ENCODE data around the gene EMCN. TPM values are rescaled to one million over a fixed set of nuclear protein-coding genes. Genes with fewer than 3 reads are reported as not detected.

Gene EMCN
- total and polyA plus RNA-seq, 9 of the 15 experiments (the other 6 are each of a cell fraction or from before 2014, with no cell fraction given), result not detected

DNA sequence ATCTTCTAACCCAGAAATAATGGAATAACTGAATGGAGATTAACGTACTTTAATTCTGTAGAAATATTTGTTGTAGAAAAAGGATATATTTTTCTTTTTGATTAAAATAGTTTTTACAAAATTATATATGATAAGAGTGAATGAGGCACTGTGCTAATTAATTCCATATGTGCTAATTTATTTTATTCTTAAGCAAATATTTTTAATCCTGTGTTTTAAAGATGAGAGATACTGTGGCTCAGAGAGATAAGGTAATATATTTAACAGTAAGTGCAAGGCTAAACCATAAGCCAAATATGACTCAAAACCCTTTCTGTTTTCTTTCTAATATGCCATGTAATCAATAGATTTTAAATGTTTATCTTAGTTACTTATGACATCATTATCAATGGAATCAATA, 88.2 kb downstream of the EMCN start:
- no peak for DNase-seq (ENCODE audit: extremely low read depth in 1 of 4, low spot score in 3 of 4)
- H3K27ac ChIP-seq (ENCODE audit: extremely low read depth, low read depth, low read length), result no peak overlapping the region
- no peak overlapping the region for H2AFZ ChIP-seq (ENCODE audit: low read depth, low read length)
- H3K4me2 ChIP-seq (ENCODE audit: insufficient read depth, low read length), result no peak overlapping the region
- WGBS (ENCODE audit: insufficient coverage, low coverage, missing lambda C conversion rate), result 0% methylated on average over 1 of the region's 1 CpG
- BruUV-seq (replicated peaks), result no TSS peak
- H3K27me3 ChIP-seq (ENCODE audit: control insufficient read depth in 2 of 2, insufficient read depth in 2 of 2, low read length in 2 of 2), result no peaks in the 10 kb centered on the region
- no peaks in the 10 kb centered on the region for H3K9me3 ChIP-seq (replicated peaks; ENCODE audit: control insufficient read depth, insufficient read depth, low read depth, low read length)
- H3K9me1 ChIP-seq (ENCODE audit: control insufficient read depth, insufficient read depth, low read length), result no peaks in the 10 kb centered on the region
- POLR2A ChIA-PET, result no interaction called here
- H3K9ac ChIP-seq (ENCODE audit: insufficient read depth in 1 of 2, low read depth in 2 of 2, low read length in 2 of 2), result no peak overlapping the region
- CTCF ChIA-PET (ENCODE audit: low intra/inter-chr PET ratio), result no interaction called here
- no peaks in the 10 kb centered on the region for H3K4me1 ChIP-seq (replicated peaks in 1 of 2; ENCODE audit: control insufficient read depth in 2 of 2, insufficient read depth in 2 of 2, low read length in 2 of 2)
- intact Hi-C loops (cut with micrococcal nuclease), result no loop called here
- TF ChIP-seq NEUROD1 (IDR thresholded peaks at IDR 0.05; ENCODE audit: borderline replicate concordance, low read depth, low read length, partially characterized antibody), result no peak
- no peak for TF ChIP-seq ZNF354B (CRISPR knock-in tag; IDR thresholded peaks at IDR 0.05)
- no peak for TF ChIP-seq MED1 (CRISPR knock-in tag; IDR thresholded peaks at IDR 0.05; ENCODE audit: borderline replicate concordance)
- TF ChIP-seq YY1 (IDR thresholded peaks at IDR 0.05; ENCODE audit: borderline replicate concordance in 1 of 3, control insufficient read depth in 1 of 3, extremely low read depth in 1 of 3, insufficient read depth in 3 of 3, insufficient read length in 1 of 3, insufficient replicate concordance in 2 of 3, low read depth in 1 of 3, low read length in 2 of 3), result no peak
- TF ChIP-seq PHB2 (IDR thresholded peaks at IDR 0.05; ENCODE audit: low read depth), result no peak
- TF ChIP-seq HDAC6 (IDR thresholded peaks at IDR 0.05; ENCODE audit: low read depth, low read length), result no peak
- TF ChIP-seq FOXJ2 (tag; IDR thresholded peaks at IDR 0.05), result no peak
- TF ChIP-seq RBFOX2 (IDR thresholded peaks at IDR 0.05; ENCODE audit: low read depth, low read length), result no peak
- no peak for TF ChIP-seq SAP30 (IDR thresholded peaks at IDR 0.05; ENCODE audit: borderline replicate concordance, insufficient read depth, low read depth, low read length, poor library complexity, severe bottlenecking)
- no peak for TF ChIP-seq LEF1 (IDR thresholded peaks at IDR 0.05)
- no peak for TF ChIP-seq NR2F6 (CRISPR knock-in tag; IDR thresholded peaks at IDR 0.05)
- no peak for TF ChIP-seq MTA1 (IDR thresholded peaks at IDR 0.05; ENCODE audit: borderline replicate concordance)
- TF ChIP-seq, protein P1, sequence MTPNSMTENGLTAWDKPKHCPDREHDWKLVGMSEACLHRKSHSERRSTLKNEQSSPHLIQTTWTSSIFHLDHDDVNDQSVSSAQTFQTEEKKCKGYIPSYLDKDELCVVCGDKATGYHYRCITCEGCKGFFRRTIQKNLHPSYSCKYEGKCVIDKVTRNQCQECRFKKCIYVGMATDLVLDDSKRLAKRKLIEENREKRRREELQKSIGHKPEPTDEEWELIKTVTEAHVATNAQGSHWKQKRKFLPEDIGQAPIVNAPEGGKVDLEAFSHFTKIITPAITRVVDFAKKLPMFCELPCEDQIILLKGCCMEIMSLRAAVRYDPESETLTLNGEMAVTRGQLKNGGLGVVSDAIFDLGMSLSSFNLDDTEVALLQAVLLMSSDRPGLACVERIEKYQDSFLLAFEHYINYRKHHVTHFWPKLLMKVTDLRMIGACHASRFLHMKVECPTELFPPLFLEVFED (CRISPR knock-in tag; conservative IDR thresholded peaks at IDR 0.05), result no peak
- in situ Hi-C loops (cut with MboI), result no loop called here
- no peaks in the 10 kb centered on the region for H3K36me3 ChIP-seq (ENCODE audit: control insufficient read depth, insufficient read depth, low read length)
- H3K79me2 ChIP-seq (ENCODE audit: control insufficient read depth, insufficient read depth, low read length), result no peaks in the 10 kb centered on the region
- FAIRE-seq, result no peak
- no peak overlapping the region for H3K4me3 ChIP-seq
- H4K20me1 ChIP-seq (replicated peaks; ENCODE audit: control insufficient read depth, insufficient read depth, low read length), result no peaks in the 10 kb centered on the region
- no peak for ATAC-seq

All from K562 (cell line).